Stimulated activated naive CD4-positive, alpha-beta T cell treated with Interleukin-2 at 50 U/mL for 16 hours (primary cell): Measurements from ENCODE around the gene IKBKE.
A peak's percentile ranks its signal among the peaks of the same experiment; 100 is the strongest.

Experiments used
- DNase-seq: peaks from one replicate; lab custom pipeline; 2025; lab: John Stamatoyannopoulos, UW

IKBKE gene

DNA sequence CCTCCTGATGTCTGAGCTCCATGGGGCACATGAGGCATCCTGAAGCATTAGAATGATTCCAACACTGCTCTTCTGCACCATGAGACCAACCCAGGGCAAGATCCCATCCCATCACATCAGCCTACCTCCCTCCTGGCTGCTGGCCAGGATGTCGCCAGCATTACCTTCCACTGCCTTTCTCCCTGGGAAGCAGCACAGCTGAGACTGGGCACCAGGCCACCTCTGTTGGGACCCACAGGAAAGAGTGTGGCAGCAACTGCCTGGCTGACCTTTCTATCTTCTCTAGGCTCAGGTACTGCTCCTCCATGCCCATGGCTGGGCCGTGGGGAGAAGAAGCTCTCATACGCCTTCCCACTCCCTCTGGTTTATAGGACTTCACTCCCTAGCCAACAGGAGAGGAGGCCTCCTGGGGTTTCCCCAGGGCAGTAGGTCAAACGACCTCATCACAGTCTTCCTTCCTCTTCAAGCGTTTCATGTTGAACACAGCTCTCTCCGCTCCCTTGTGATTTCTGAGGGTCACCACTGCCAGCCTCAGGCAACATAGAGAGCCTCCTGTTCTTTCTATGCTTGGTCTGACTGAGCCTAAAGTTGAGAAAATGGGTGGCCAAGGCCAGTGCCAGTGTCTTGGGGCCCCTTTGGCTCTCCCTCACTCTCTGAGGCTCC is 26.0 kb downstream of the IKBKE start:
- DNase-seq, result no peak

DNA sequence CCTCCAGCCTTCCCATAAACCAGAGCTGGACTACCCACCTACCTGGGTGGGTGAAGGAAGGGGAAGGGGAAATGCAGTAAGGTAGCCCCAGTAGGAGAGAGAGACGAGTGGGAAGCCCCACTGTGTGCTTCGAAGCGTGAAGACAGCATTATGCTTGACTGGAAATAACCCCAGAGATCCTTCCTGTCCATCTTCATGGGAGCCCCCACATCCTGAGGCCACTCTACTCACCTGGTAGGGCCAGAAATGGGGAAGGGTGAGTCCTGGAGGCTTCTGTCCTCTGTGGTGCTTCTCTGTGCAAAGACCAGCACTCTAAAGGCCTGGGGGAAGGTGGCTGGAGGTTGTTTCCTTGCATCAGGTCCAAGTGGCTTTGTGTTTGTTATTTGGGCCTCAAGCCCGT is 27.1 kb downstream of the IKBKE start:
- DNase-seq, result no peak

DNA sequence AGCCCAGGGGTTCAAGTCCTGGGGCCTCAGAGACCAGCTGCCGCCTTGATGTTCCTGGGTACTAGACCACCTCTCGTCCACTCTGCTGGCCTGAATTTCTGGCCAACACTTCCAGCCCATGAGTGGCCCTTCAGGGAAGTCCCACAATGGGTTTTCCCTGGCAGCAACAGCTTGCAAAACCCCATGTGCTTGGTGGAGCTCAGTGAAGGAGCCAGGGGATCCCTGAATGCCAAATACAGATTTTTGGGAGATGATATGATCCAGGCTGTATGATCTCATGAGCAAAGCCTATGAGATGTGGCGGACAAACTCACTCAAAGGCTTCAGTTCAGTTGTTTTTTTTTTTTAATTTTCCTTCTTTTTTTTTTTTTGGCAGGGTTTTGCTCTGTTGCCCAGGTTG is 27.5 kb downstream of the IKBKE start:
- DNase-seq, result no peak

DNA sequence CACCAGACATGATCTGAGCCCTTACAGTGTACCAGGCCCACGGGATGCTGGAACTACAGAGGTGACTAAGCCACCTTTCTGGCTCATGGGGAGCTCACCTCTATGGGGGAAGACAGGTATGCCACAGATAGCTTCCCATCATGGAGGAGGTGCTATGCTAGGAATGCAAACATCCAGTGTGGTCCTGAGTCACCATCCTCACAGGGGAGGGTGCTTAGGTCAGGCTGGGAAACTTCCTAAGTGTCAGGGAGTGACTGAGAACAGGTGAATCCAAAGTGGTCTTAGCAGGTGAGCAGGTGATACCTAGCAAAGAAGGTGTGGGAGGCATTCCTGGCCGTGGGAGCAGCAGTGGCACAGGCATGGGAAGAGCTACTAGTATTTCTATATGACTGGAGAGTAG is 28.4 kb downstream of the IKBKE start:
- DNase-seq, result no peak

DNA sequence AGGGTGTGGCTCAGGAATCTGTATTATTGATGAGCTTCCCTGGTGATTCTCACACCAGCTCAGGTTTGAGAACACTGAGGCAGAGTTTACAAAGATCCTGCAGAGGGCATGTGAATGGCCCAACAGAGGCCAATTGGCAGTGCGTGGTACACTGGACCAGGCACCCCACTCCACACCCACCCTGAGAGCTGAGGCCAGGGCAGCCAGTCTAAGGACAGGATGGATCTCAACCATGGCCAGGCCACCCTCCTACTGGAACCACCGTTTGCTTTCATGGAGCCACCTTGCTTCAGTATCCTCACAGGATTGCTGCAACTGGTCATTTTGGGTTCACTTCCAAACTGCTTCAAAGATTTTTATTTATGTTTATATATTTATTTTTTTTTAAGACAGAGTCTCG is 29.8 kb downstream of the IKBKE start:
- no peak for DNase-seq

DNA sequence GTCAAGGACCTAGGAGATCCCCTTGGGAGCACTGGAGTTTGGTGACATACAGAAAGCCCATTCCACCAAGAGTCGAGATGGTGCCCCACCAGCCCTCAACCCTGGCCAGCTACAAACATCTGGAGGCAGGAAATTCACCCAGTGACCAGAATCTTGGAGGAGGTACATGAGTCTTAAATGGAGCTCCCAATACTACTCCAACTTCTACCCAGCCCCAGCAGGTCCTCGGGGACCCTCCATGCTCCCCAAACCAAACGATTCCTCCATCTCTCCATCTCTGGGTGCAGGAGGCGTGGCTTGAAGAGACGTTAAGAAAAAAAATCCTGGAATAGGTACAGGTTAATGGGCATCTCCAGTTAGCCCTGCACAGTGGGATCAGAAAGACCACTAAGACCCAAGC is 31.6 kb downstream of the IKBKE start:
- no peak for DNase-seq

DNA sequence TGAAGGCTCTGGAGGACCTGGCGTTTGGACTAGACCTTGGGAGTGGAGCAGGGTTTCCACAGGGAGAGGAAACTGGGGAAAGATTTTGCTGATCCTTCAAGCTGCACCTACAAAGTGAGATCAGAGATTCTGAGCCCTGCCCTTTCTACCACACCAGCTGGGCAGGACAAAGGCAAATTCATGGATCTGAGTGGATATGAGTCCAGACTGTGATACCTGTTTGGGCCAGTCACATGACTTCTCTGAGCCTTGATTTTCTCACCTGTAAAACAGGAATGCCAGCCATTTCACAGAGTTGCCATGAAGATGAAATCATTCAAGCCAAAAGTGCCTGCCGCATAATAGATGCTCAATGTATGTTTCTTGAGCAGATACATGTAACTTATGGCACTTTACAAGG is 32.1 kb downstream of the IKBKE start:
- no peak for DNase-seq

DNA sequence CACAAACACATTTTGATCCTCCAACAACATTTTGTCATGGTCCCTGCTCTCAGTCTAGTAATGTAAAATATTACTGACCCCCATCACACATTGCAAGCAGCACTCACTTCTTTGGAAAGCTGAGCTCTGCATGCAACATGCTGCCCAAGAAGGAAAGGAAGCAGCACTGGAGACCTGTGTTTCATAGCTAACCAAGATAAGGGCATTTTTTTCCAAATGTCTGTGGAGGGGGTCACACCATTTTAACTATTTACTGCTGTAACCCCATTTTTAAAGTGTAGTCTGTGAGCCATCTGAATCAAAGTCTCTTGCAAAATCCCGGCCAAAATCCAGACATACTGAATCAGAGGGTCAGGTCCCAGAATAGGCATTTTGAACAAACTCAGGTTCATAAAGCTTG is 32.5 kb downstream of the IKBKE start:
- DNase-seq, result no peak

DNA sequence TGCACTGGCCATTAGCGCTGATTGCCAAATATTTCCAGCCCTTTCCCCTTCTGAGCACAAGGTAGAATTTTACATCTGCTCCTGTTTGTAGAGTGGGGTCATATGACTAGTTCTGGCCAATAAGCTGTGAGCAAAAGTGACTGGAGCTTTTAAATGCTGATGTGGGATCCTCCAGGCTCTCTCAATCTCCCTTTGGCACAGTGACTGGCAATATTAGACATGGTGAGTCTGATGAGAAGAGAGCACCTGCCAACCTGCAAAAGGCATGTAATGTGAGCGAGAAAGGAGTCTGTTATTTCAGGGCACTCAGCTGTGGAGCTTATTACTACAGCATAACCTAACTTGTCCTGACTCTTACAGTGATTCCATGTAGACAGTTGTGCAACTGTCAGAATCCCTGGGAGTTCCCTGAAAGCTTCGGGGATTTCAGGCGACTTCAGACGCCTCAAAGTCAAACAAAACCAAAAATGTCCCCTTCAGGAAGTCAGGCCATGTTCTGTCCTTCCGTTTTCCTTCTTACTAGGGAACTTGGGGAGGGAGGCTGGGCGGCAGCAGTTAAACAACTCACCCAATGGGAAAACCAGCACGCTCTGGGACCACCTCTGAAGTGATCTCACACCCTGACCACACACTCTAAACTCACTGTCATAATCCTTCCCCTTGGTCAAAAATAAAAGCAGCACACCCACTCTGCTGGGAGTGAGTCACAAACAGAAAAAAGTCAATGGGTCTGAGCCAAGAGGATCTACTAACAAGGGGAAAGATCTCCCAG is 33.5 kb downstream of the IKBKE start:
- DNase-seq, result peak; percentile 47

DNA sequence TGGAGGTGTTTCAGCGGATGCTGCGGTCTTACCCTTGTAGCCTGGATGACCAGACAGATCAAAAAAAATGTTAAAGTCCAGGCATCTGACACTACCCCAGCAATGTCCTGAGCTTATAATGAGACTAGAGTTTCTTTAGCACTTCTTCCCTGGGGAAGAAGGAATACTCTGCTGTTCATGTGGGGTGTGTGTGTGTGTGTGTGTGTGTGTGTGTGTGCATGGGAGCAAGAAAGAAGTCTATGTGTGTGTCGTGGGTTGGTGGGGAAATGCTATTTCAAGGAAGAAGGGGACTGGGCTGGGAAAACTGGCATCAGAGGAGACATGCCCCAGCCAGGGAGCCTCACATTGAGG is 34.1 kb downstream of the IKBKE start:
- DNase-seq, result no peak

DNA sequence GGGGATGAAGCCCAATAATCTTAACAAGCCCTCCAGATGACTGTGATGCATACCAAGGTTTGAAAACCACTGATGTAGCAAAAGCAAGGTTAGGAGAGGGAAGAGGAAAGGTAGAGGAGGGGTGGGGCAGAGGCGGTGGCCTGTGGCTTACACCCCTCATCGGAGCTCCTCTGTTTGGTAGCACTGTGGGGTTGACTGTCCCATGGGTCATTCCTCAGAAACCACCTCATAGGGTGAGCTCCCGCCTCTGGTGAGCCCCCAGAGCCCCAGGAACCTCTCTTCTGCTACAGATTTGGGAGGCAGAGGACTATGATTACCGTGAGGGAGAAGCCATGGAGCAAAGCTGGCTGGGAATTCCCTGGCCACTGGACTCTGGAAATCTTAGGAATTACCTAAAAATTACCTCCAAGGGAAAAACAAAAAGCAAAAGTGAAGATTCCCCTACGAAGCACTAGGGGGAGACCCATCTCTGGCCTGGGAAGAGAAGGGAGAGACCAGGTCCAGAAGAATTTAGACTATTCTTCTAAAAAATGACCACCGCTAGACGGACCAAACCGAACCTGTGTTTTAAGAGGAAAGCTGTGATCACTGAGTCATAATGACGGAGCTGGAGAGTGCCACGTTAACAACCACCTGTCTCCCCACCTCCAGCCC is 35.6 kb downstream of the IKBKE start:
- no peak for DNase-seq

DNA sequence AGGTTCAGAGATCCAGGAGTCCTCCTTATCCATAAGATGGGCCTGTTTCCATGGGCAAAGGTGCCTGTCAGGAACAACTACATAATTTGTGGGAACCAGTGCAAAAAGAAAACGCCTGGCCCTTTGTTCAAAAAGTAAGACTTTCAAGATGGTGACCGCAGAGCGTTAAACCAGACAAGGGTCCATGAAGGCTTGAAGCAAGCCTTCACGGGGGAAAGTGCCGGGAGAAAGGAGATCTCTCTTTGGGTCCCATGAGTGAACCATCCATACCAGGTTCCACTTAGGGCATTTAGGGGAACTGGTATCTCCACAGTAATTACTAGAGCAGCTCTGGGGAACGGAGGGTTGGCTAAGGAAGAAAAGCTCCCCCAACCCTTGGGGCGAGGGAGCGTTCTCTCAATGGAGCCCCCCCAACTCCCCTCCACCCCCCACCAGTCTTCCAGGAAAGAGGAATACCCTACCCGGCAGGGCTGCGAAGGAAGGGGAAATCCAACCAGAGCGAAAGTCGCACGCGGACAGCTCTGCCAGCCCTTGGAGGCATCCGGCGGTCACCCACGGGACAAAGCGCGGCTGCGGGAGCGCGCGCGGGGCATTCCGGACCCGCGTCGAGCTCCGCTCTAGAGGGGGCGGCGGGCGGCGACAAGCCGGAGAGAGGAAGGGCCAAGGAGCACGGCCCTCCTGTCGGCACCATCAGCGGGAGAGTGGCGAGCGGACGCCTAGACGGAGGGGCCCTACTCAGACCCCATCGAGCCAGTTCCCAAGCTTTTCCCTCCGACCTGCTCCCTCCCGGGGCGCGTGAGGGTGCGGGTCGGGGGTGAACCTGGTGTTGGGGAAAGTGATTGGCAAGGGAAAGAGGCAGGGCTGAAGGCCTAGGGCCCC is 36.4 kb downstream of the IKBKE start:
- peak; percentile 2 for DNase-seq

DNA sequence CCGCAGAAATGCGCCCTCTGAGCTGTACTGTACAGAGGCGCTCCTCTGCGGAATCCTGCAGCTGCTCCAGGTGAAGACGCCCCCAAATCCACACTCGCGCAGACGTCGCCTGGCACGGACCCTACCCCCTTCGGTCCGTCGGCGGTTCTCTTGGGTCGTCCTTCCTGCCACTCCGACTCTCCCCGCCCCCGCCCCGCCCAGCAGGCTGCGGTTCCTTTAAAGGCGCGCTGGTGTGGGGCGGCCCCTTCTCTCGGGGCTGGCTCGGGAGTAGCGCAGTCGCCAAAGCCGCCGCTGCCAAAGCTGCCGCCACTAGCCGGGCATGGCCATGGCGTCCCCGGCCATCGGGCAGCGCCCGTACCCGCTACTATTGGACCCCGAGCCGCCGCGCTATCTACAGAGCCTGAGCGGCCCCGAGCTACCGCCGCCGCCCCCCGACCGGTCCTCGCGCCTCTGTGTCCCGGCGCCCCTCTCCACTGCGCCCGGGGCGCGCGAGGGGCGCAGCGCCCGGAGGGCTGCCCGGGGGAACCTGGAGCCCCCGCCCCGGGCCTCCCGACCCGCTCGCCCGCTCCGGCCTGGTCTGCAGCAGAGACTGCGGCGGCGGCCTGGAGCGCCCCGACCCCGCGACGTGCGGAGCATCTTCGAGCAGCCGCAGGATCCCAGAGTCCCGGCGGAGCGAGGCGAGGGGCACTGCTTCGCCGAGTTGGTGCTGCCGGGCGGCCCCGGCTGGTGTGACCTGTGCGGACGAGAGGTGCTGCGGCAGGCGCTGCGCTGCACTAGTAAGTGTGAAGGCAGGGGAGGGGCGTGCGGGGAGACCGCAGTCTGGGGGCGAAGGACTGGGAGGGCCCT is 37.2 kb downstream of the IKBKE start, which contains the start of gene RASSF5:
TSS of gene RASSF5 (plus strand) at position 248 of the 846 bp plus-strand sequence. CDS start at position 320, 72 bp downstream.
- peak; percentile 81 for DNase-seq

DNA sequence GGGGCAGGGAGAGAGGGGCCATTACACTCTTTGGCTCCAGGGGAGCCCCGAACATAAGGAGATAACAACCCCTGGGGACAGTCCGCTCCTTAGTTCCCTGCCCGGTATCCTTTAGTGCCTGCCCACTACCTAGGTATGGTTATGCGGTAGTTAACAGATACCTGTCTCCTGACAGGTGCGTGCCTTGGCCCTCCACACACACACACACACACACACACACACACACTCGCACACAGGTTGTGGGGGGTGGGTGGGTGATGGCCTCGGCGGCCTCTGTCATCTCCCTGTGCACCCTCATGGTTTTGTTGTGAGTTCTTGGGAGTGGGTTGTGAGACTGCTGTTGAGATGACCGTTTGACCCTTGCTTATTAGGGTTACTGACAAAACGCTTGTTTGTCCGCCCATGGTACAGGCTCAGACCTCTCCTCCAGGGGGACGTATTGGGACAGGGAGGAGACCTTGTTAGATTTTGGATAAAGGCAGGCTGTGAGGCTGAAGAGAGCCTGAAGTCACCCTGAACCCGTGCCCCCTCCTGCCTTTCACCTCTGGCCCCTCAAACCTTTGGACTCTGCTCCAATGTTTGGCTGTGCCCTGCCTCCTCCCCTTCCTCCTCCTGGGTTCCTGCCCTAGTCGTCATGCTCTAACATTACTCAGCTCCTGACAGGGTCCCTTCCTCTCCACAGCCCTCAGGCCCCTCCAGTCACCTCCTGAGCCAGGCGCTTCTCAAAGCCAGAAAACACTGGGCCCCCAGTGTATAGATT is 38.0 kb downstream of the IKBKE start:
- DNase-seq, result no peak

DNA sequence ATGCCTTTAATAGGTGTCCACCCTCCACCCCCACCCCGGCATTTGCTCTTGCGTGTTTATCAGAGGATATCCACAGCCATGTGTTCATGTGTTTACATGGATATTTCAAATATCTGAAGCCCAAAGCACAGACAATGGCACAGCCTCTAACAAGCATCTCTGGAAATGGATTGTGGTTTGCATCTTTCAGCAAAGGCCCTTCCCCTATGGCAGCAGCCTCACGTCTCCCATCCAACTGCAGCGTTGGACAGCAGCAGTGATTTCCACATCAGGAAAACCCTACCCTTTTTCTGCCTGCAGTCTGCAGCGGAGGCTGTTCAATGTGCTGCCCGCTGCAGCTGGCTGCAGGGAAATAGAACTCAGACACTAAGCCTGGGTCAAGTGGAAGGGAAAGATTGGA is 38.7 kb downstream of the IKBKE start:
- no peak for DNase-seq

DNA sequence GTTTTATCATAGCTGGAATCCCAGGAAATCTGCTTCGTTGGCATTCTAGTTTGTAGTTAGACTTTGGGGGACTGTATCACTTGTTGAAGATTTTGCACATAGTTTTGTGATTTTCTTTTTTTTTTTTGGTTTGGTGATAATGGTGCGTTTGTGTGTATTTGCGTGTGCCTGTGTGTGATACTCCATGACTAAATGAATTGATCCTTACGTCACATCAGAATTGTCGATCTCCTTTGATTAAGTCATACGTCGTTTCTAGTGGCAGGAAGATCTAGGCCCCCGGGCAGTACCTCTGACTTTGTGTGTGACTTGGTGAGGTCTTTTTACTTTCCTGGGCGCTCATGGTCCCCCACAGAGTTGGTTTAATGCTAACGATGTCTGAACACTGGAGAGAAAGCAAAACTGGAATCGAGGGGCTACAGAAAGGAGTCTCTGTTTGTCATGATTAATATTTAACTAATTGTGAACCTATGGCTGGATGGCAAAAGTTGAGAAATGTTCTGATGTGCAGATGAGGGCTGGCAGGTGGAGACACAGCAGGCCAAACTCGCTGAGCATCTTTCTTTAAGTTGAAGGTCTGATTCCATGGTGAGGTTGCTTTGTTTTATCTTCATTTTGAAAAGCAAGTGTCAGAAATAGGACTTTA is 39.5 kb downstream of the IKBKE start:
- DNase-seq, result no peak

DNA sequence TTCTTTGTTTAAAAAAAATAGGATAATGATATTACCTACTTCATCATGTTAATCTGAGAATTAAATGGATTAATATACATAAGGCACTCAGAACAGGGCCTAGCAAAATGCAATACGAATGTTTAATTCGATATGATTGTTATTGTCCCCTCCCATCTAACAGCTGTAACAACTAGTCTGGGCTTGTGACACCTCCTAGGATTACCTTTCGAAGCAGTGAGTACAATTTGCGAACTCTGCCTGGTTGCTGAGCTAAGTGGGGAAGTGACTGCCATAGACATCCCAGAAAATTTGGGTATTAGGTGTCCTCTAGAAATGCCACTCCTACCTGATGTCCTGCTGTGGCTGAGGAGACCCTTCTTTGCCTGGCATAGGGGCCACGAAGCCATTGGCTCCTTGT is 40.1 kb downstream of the IKBKE start:
- DNase-seq, result no peak

DNA sequence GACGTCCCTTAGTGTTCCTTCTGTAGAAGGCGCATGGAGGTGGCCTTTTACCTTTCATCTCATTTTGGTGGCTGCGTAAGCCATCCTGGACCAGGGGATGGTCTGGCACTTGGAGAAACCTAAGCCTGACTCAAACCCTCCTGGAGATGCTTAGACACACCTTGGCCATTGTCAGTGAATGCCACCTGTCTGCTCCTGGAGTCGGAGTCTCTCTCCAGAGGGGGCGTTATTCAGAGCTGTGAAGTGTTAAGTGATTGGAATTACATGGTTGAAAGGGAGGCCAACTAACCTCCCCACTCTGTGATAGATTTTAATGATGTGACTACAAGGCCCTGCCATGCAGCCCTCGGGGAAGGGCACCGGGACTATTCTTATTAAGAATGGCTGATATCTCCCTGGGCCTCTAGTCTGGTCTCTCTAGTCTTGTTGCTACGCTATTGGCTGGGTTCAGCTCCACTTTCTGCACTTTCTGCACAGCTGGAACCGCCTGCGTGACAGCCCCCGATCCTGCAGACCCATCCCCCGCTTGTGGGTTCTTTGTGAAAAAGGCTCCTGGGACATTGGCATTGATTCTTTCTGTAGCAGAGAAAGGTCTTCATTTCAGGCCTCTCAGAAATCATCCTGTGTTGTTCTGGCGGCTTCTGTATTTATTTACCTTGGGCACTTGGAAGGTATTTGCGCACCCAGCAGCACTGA is 41.2 kb downstream of the IKBKE start:
- DNase-seq, result no peak

DNA sequence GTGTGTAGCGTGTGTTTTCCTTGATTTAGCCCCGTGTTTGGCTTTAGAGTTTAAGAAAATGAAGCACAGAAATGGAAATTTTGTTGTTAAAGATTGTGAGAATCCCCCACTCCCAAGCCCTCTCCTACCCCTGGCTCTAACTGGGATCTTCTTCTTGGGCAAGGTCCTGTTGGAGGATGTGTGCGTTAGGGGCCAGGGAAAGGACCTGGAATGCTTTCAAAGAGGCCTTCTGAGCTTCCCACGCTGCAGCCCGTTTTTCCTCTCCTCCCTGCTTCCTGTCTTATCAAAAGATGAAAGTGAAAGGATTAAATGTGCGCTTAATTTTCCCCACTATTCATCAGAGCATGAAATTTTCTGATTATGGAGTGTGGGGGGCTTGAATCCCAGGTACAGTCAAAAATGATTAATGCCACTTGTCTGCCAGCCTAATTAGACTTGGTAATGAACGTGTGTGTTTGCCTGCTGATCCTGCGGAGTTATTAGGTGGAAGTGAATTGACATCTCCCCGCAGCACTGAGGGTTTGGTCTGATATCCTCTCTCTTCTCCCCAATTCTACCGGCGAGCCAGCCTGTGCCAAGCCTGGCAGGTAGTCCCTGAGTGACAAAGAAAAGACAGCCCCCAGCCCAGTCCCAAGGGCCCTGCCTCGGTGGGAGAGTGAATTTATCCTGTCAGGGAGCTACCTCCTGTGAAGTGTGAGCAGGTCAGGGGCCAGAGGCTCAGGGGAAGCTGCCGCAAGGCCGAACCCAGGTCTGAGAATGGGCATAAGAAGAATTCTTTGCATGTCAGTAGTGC is 42.0 kb downstream of the IKBKE start:
- no peak for DNase-seq
